Kidney (tissue), 14 donors: ENCODE data around the gene KIAA1671. TPM values are rescaled to one million over a fixed set of nuclear protein-coding genes. Genes with fewer than 3 reads are reported as not detected.

ENCODE experiments used
- DNase-seq, 5 donors: peaks; one replicate each; pipeline ENCODE4 v3.0.0-alpha.2; 2013 to 2020
- FAIRE-seq: peaks from 2 replicates; lab custom pipeline; 2012; peaks lifted over from hg19 to GRCh38; lab: Jason Lieb, UNC
- H3K27ac ChIP-seq, 2 donors: one replicate each; pipeline ENCODE4 v1.7.0; 2013; ENCODE audit warnings: low read depth in 2 of 2, low read length in 2 of 2, inconsistent platforms in 1 of 2
- H3K27me3 ChIP-seq: one replicate; pipeline ENCODE4 v1.7.1; 2013; ENCODE audit warnings: low read length, inconsistent platforms; ENCODE audit not compliant: control insufficient read depth, insufficient read depth
- H3K36me3 ChIP-seq, 3 donors: one replicate each; pipeline versions ENCODE4 v1.7.0 to v1.7.1; 2013; ENCODE audit warnings: low read length in 3 of 3, control low read depth in 1 of 3, inconsistent platforms in 1 of 3; ENCODE audit not compliant: insufficient read depth in 3 of 3, control insufficient read depth in 2 of 3
- H3K4me1 ChIP-seq, 3 donors: one replicate each; pipeline versions ENCODE4 v1.7.0 to v1.7.1; 2013; ENCODE audit warnings: low read length in 3 of 3, inconsistent platforms in 1 of 3, low read depth in 1 of 3; ENCODE audit not compliant: control insufficient read depth in 2 of 3, insufficient read depth in 2 of 3
- H3K4me3 ChIP-seq, 3 donors: one replicate each; pipeline versions ENCODE4 v1.7.0 to v1.8.1; 2013; ENCODE audit warnings: low read length in 3 of 3, control low read depth in 1 of 3, inconsistent platforms in 1 of 3
- H3K9ac ChIP-seq, 3 donors: one replicate each; pipeline versions ENCODE4 v1.7.0 to v1.7.1; 2013; ENCODE audit warnings: low read length in 3 of 3, control low read depth in 1 of 3, inconsistent platforms in 1 of 3
- H3K9me3 ChIP-seq, 3 donors: one replicate each; pipeline versions ENCODE4 v1.7.0 to v1.7.1; 2013; ENCODE audit warnings: low read length in 3 of 3, control low read depth in 1 of 3, inconsistent platforms in 1 of 3; ENCODE audit not compliant: control insufficient read depth in 2 of 3, insufficient read depth in 1 of 3
- CTCF ChIP-seq: IDR thresholded peaks from 3 replicates; pipeline ENCODE4 v1.5.1; 2012; ENCODE audit warnings: mild to moderate bottlenecking, moderate library complexity, borderline replicate concordance; ENCODE audit not compliant: insufficient read depth; ENCODE audit errors: extremely low read depth
- intact Hi-C: fragments of 100-400 bp; cut with DNase I; formaldehyde crosslinking; loops from one replicate; pipeline ENCODE4 v1.11.1; 2022
- polyA plus RNA-seq: library from polyadenylated mRNA; stranded (reverse); fragments of 350-450 nt; fragmentation: Illumina TruSeq; extraction: RNeasy Lipid Tissue Mini Kit (QIAGEN cat#74804); gene quantifications from one replicate; pipeline ENCODE4 v1.2.3, GENCODE V29; 2014; ENCODE audit warnings: low read depth, low replicate concordance; ENCODE audit not compliant: insufficient read depth
- total RNA-seq: library from RNA; stranded (reverse); fragmentation: NEBNext Ultra II Directional; extraction: Animal tissue kit (Norgen Biotek cat#: 25700); gene quantifications from one replicate; pipeline ENCODE4 v1.2.1, GENCODE V29; 2021
- donor health status: control.
- donor health status: control.
- donor health status: control.
- donor health status: control.
- donor health status: control.
- donor health status: DM: yes; HTN: yes; CAD: no.
- donor health status: Normal renal cell carcinoma (clear cell type).

KIAA1671 gene
- total and polyA plus RNA-seq, 2 donors from 2014 or later: 7.3 to 65.2 TPM

- Histone ChIP-seq H3K9me3 (no peaks in the 10 kb centered on the region), H3K4me1 (peaks cover 0 to 2% (median 0%) of the 10 kb centered on the region in 3 donors), H3K4me3 (no peak overlapping the region), H3K27me3 (no peaks in the 10 kb centered on the region), H3K9ac (no peak overlapping the region), H3K27ac (no peak overlapping the region), H3K36me3 (no peaks in the 10 kb centered on the region)
- intact Hi-C loops: loop anchor here (5.0 kb wide), 1 partner anchor 100 kb away; no protein-coding TSS in a partner anchor
- TF ChIP-seq CTCF: no peak
- no peak for DNase-seq
- no peak for FAIRE-seq
Measured at GRCh38 chr22:24947383-24947782, 5.1 kb upstream of the KIAA1671 start.

GRCh38 chr22:24947881-24948280 lies 4.6 kb upstream of the KIAA1671 start:
- DNase-seq (no peak), FAIRE-seq (no peak)
- no peaks in the 10 kb centered on the region for H3K9me3 ChIP-seq
- peaks cover 0 to 2% (median 0%) of the 10 kb centered on the region in 3 donors for H3K4me1 ChIP-seq
- intact Hi-C loops: loop anchor here (5.0 kb wide), 1 partner anchor 99 kb away; no protein-coding TSS in a partner anchor
- TF ChIP-seq CTCF: no peak
- no peaks in the 10 kb centered on the region for H3K27me3 ChIP-seq
- no peak overlapping the region for H3K4me3 ChIP-seq
- no peak overlapping the region for H3K27ac ChIP-seq
- H3K36me3 ChIP-seq: no peaks in the 10 kb centered on the region
- H3K9ac ChIP-seq: no peak overlapping the region

- intact Hi-C loops: loop anchor here (5.0 kb wide), 1 partner anchor 99 kb away; no protein-coding TSS in a partner anchor
- no peak for DNase-seq
- H3K27me3 ChIP-seq: no peaks in the 10 kb centered on the region
- H3K9ac ChIP-seq: no peak overlapping the region
- no peak for TF ChIP-seq CTCF
- peaks cover 0 to 4% (median 0%) of the 10 kb centered on the region in 3 donors for H3K4me1 ChIP-seq
- no peak overlapping the region for H3K4me3 ChIP-seq
- no peaks in the 10 kb centered on the region for H3K9me3 ChIP-seq
- H3K27ac ChIP-seq: no peak overlapping the region
- no peaks in the 10 kb centered on the region for H3K36me3 ChIP-seq
- FAIRE-seq: no peak
Measured at GRCh38 chr22:24948356-24949202, 3.9 kb upstream of the KIAA1671 start.
